NB4 (cell line): ENCODE measurements around the gene SIRT7.

ENCODE experiments used
- CTCF ChIP-seq: IDR thresholded peaks from one replicate; pipeline ENCODE4 v1.5.1; 2012; ENCODE audit warnings: low read depth, low read length
- POLR2A ChIP-seq: IDR thresholded peaks from 2 replicates; pipeline ENCODE4 v1.6.1; 2011; ENCODE audit warnings: mild to moderate bottlenecking; ENCODE audit not compliant: insufficient read length; ENCODE audit errors: extremely low read depth

- TF ChIP-seq POLR2A (no peak), CTCF (no peak)
Measured at GRCh38 chr17:81913394-81914102, 4.4 kb downstream of the SIRT7 start.
